K562 (cell line): ENCODE results near the gene SPINK5.

ENCODE experiments used
- BCL6 ChIP-seq: fragments of 250-450 bp; sonication (Bioruptor Pico); IDR thresholded peaks from 2 replicates; pipeline ENCODE4 v1.4.0; 2020
- YY1 ChIP-seq, 3 experiments: IDR thresholded peaks; 2 replicates each; pipeline ENCODE4 v1.6.1; 2011; ENCODE audit warnings: low read length in 2 of 3, mild to moderate bottlenecking in 2 of 3, moderate library complexity in 2 of 3, borderline replicate concordance in 1 of 3, control low read depth in 1 of 3, low read depth in 1 of 3; ENCODE audit not compliant: insufficient read depth in 3 of 3, insufficient replicate concordance in 2 of 3, control insufficient read depth in 1 of 3, insufficient read length in 1 of 3; ENCODE audit errors: extremely low read depth in 1 of 3
- ZNF644 ChIP-seq: fragments of 200-800 bp; sonication (Bioruptor generic); IDR thresholded peaks from 2 replicates; pipeline ENCODE4 v1.6.1; 2016; ENCODE audit warnings: low read depth, missing genetic modification characterization, missing compliant biosample characterization
- TF ChIP-seq, protein P1 (sequence below): fragments of 450-650 bp; conservative IDR thresholded peaks from 2 replicates; pipeline ENCODE4 v1.6.1; 2016; ENCODE audit warnings: missing genetic modification characterization, low read depth, mild to moderate bottlenecking, missing compliant biosample characterization, moderate library complexity
- TF ChIP-seq, protein P2 (sequence below), 3 experiments: IDR thresholded peaks in 2 of 3; conservative IDR thresholded peaks in 1 of 3; 2 replicates each; pipeline ENCODE4 v1.5.1; 2011 to 2012; ENCODE audit warnings: low read length in 3 of 3, mild to moderate bottlenecking in 3 of 3, control low read depth in 2 of 3, improper control_type of control experiment in 1 of 3, inconsistent platforms in 1 of 3, low read depth in 1 of 3, mixed read lengths in 1 of 3, moderate library complexity in 1 of 3; ENCODE audit not compliant: insufficient read depth in 2 of 3

DNA sequence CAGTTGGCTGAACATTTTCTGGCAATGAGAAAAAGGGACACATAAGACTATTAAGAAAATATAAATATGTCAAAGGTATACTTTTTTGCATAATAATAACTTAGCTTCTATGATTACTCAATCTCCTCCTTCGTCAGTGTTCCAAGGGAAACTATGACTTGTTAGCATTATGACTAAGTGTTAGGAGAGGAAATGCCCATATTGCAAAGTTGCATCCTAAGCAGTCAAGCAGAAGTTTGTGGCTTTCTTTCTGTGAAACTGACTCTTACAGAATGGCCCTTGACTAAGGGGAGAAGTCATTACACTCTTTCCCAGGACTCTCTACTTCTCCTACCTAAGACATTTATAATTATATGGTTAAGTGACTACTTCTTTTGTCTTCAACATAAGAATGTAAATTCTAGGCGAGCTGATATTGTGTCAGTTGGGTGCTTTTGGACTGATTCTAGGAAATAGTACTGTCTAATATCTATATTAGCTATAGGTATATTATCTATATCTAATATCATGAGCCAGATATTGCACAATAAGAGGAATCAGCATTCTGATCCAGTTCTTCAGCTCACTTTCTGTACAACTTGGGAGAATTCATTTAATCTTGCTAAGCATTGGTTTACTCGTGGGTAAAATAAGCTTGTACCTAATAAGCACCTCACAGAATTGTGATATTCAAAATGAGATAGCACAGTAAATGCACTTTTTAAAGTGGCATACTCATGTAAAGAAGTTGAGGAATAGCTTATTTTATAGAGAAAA lies 122.6 kb downstream of the SPINK5 start:
- TF ChIP-seq, protein P1, sequence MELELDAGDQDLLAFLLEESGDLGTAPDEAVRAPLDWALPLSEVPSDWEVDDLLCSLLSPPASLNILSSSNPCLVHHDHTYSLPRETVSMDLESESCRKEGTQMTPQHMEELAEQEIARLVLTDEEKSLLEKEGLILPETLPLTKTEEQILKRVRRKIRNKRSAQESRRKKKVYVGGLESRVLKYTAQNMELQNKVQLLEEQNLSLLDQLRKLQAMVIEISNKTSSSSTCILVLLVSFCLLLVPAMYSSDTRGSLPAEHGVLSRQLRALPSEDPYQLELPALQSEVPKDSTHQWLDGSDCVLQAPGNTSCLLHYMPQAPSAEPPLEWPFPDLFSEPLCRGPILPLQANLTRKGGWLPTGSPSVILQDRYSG (tag): no peak
- TF ChIP-seq, protein P2, sequence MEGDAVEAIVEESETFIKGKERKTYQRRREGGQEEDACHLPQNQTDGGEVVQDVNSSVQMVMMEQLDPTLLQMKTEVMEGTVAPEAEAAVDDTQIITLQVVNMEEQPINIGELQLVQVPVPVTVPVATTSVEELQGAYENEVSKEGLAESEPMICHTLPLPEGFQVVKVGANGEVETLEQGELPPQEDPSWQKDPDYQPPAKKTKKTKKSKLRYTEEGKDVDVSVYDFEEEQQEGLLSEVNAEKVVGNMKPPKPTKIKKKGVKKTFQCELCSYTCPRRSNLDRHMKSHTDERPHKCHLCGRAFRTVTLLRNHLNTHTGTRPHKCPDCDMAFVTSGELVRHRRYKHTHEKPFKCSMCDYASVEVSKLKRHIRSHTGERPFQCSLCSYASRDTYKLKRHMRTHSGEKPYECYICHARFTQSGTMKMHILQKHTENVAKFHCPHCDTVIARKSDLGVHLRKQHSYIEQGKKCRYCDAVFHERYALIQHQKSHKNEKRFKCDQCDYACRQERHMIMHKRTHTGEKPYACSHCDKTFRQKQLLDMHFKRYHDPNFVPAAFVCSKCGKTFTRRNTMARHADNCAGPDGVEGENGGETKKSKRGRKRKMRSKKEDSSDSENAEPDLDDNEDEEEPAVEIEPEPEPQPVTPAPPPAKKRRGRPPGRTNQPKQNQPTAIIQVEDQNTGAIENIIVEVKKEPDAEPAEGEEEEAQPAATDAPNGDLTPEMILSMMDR (IDR thresholded peaks at IDR 0.05 in 2 of 3, conservative IDR thresholded peaks at IDR 0.05 in 1 of 3; ENCODE audit: insufficient read depth in 2 of 3, low read depth in 1 of 3, low read length in 3 of 3): no peak
- TF ChIP-seq YY1 (IDR thresholded peaks at IDR 0.05; ENCODE audit: borderline replicate concordance in 1 of 3, control insufficient read depth in 1 of 3, extremely low read depth in 1 of 3, insufficient read depth in 3 of 3, insufficient read length in 1 of 3, insufficient replicate concordance in 2 of 3, low read depth in 1 of 3, low read length in 2 of 3): no peak
- no peak for TF ChIP-seq BCL6
- TF ChIP-seq ZNF644 (tag): no peak
